ENCODE data around the gene EPS8L3. TPM values are rescaled to one million over a fixed set of nuclear protein-coding genes. Genes with fewer than 3 reads are reported as not detected.

Gene EPS8L3
- total RNA-seq, 1 experiment from 2014 or later, result 46.6 TPM

GRCh38 chr1:109726728-109727373, 36.9 kb downstream of the EPS8L3 start:
- peaks cover 6% of the 10 kb centered on the region for H3K36me3 Mint-ChIP-seq (ENCODE audit: insufficient read depth, unreplicated experiment)
- no peak overlapping the region for H3K27ac Mint-ChIP-seq (ENCODE audit: unreplicated experiment)
- peaks cover 16% of the 10 kb centered on the region for H3K4me1 Mint-ChIP-seq (ENCODE audit: low read depth, unreplicated experiment)
- H3K9me3 Mint-ChIP-seq (ENCODE audit: low read depth, unreplicated experiment), result no peaks in the 10 kb centered on the region
- intact Hi-C loops (cut with micrococcal nuclease; ENCODE audit: unreplicated experiment), result no loop called here
- CTCF ChIA-PET, result no interaction called here
- no peak for TF ChIP-seq CTCF (IDR thresholded peaks at IDR 0.05; ENCODE audit: unreplicated experiment)
- no TSS peak for BruUV-seq (replicated peaks)
- no peak for DNase-seq
- no peaks in the 10 kb centered on the region for H3K27me3 Mint-ChIP-seq (ENCODE audit: unreplicated experiment)
- no peak overlapping the region for H3K4me3 Mint-ChIP-seq (ENCODE audit: low read depth, unreplicated experiment)

GRCh38 chr1:109726007-109726406, 37.7 kb downstream of the EPS8L3 start:
- no peaks in the 10 kb centered on the region for H3K27me3 Mint-ChIP-seq (ENCODE audit: unreplicated experiment)
- DNase-seq, result no peak
- no peak for TF ChIP-seq CTCF (IDR thresholded peaks at IDR 0.05; ENCODE audit: unreplicated experiment)
- no TSS peak for BruUV-seq (replicated peaks)
- H3K4me1 Mint-ChIP-seq (ENCODE audit: low read depth, unreplicated experiment), result peaks cover 7% of the 10 kb centered on the region
- CTCF ChIA-PET, result no interaction called here
- H3K4me3 Mint-ChIP-seq (ENCODE audit: low read depth, unreplicated experiment), result no peak overlapping the region
- H3K9me3 Mint-ChIP-seq (ENCODE audit: low read depth, unreplicated experiment), result no peaks in the 10 kb centered on the region
- no peaks in the 10 kb centered on the region for H3K36me3 Mint-ChIP-seq (ENCODE audit: insufficient read depth, unreplicated experiment)
- intact Hi-C loops (cut with micrococcal nuclease; ENCODE audit: unreplicated experiment), result no loop called here
- H3K27ac Mint-ChIP-seq (ENCODE audit: unreplicated experiment), result no peak overlapping the region

GRCh38 chr1:109725510-109725909, 38.2 kb downstream of the EPS8L3 start:
- H3K9me3 Mint-ChIP-seq (ENCODE audit: low read depth, unreplicated experiment), result no peaks in the 10 kb centered on the region
- no peak overlapping the region for H3K4me3 Mint-ChIP-seq (ENCODE audit: low read depth, unreplicated experiment)
- no peak overlapping the region for H3K27ac Mint-ChIP-seq (ENCODE audit: unreplicated experiment)
- peaks cover 2% of the 10 kb centered on the region for H3K4me1 Mint-ChIP-seq (ENCODE audit: low read depth, unreplicated experiment)
- no peak for TF ChIP-seq CTCF (IDR thresholded peaks at IDR 0.05; ENCODE audit: unreplicated experiment)
- no TSS peak for BruUV-seq (replicated peaks)
- no peaks in the 10 kb centered on the region for H3K36me3 Mint-ChIP-seq (ENCODE audit: insufficient read depth, unreplicated experiment)
- no peak for DNase-seq
- CTCF ChIA-PET, result no interaction called here
- intact Hi-C loops (cut with micrococcal nuclease; ENCODE audit: unreplicated experiment), result no loop called here
- no peaks in the 10 kb centered on the region for H3K27me3 Mint-ChIP-seq (ENCODE audit: unreplicated experiment)

- Mint-ChIP-seq H3K9me3 (ENCODE audit: low read depth, unreplicated experiment) (no peaks in the 10 kb centered on the region), H3K4me3 (ENCODE audit: low read depth, unreplicated experiment) (no peak overlapping the region), H3K27me3 (ENCODE audit: unreplicated experiment) (no peaks in the 10 kb centered on the region), H3K27ac (ENCODE audit: unreplicated experiment) (no peak overlapping the region), H3K36me3 (ENCODE audit: insufficient read depth, unreplicated experiment) (no peaks in the 10 kb centered on the region), H3K4me1 (ENCODE audit: low read depth, unreplicated experiment) (no peaks in the 10 kb centered on the region)
- BruUV-seq (replicated peaks), result no TSS peak
- CTCF ChIA-PET, result no interaction called here
- intact Hi-C loops (cut with micrococcal nuclease; ENCODE audit: unreplicated experiment), result no loop called here
- TF ChIP-seq CTCF (IDR thresholded peaks at IDR 0.05; ENCODE audit: unreplicated experiment), result no peak
- DNase-seq, result no peak
These were observed 38.8 kb downstream of the EPS8L3 start for GRCh38 chr1:109724933-109725332.
